Measurements from ENCODE around the gene ACTR2.

DNA sequence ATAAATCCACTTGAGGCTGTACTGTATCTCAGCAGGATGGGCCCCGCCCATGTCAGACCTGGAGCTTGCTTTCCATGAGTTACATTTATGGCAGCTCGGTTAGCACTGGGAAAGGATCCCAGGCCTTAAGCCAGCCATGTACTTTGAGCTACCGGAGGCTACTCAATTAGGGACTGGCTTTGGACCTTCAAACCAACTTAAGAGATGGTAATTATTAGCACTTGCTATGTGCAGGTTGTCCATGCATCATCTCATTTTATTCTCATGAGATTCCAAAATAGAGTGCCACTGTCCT is 64.4 kb downstream of the ACTR2 start:
- TF ChIP-seq, protein P1, sequence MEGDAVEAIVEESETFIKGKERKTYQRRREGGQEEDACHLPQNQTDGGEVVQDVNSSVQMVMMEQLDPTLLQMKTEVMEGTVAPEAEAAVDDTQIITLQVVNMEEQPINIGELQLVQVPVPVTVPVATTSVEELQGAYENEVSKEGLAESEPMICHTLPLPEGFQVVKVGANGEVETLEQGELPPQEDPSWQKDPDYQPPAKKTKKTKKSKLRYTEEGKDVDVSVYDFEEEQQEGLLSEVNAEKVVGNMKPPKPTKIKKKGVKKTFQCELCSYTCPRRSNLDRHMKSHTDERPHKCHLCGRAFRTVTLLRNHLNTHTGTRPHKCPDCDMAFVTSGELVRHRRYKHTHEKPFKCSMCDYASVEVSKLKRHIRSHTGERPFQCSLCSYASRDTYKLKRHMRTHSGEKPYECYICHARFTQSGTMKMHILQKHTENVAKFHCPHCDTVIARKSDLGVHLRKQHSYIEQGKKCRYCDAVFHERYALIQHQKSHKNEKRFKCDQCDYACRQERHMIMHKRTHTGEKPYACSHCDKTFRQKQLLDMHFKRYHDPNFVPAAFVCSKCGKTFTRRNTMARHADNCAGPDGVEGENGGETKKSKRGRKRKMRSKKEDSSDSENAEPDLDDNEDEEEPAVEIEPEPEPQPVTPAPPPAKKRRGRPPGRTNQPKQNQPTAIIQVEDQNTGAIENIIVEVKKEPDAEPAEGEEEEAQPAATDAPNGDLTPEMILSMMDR (IDR thresholded peaks at IDR 0.05; ENCODE audit: low read depth, low read length), result no peak
- no peak for TF ChIP-seq EZH2phosphoT487 (IDR thresholded peaks at IDR 0.05; ENCODE audit: low read depth)

Data from OCI-LY3 (cell line).